HG02840 (cell line): ENCODE measurements around the gene PNLDC1.
"Not testable (repeated sequence)": the region's sequence is repeated elsewhere in the genome, so short reads cannot be mapped to it uniquely, and the experiment has no call there.

ENCODE experiments used
- ATAC-seq: cut with Tn5 transposase; IDR thresholded peaks from one replicate; pipeline ENCODE4 v1.9.1; 2021; ENCODE audit warnings: mild to moderate bottlenecking, moderate library complexity, moderate number of reproducible peaks; ENCODE audit not compliant: unreplicated experiment, low FRiP score

Gene PNLDC1

GRCh38 chr6:159817951-159818739 is 18.1 kb downstream of the PNLDC1 start:
- ATAC-seq: no peak

DNA sequence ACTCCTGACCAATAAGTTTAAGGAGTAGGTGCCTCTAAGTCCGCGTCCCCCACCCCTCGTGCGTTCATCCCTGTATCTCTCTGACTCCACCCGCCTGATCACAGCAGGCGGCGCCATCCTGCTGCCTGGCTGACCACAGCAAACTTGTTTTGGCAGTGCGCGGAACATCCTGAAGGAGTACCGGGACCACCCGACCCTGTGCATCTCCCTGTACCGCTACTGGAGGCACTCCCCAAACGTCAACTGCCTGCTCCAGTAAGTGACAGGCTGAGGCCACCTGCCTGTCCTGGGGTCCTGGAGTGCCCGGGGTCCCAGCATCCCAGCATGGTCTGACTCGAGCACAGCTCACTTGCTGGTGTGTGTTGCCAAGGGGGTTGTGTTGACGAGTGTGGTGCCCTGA is 19.0 kb downstream of the PNLDC1 start:
- ATAC-seq: no peak

DNA sequence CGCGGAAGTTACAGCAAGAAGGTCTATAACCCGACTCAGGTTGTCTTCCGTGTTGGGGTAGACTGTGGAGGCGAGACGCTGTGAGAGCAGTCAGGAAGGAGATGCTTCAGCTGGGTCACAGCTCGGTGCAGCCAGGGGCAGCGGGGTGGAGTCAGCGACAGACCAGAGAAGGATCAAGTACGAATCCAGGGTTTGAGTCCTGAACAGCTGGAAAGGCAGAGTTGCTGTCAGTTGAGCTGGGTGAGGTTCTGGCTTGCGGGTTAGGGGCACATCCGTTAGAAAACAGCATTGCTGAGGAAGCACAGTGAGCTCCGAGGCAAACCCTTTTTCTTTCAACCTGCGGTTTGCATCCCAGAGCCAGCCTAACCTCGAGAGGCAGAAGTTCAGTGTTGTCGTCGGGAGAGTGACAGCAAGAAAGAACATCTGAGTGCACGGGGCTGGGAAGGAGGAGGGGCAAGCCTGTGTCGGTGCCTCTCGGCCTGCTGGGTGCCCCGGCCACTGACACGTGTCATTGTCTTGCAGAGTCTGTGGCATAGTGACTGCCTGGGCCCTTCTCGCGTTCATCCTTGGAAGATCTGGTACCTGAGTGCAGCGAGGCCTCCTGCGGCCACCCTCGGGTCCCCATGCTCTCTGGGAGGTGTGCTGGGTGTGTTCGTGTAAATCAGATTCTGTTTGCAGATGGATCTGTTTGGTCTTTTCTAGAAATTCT is 20.0 kb downstream of the PNLDC1 start:
- ATAC-seq: no peak

DNA sequence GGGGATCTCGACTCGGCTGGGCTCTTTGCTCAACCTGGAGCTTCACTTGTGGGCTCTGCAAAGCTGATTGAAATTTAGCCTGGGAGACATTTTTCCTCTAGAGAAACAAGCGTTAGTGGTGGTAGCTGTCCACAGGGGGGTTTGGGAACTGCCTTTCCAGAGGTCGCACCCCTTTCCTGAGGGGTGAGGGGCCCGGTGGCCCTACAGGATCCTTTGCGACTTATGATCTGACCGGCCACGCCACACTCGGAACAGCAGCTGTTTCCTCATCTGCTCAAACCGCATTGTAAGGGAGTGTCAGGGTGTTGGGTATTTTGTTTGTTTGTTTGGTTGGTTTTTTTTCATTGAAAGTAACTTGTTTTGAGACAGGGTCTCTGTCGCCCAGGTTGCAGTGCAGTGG is 21.0 kb downstream of the PNLDC1 start:
- ATAC-seq: no peak

DNA sequence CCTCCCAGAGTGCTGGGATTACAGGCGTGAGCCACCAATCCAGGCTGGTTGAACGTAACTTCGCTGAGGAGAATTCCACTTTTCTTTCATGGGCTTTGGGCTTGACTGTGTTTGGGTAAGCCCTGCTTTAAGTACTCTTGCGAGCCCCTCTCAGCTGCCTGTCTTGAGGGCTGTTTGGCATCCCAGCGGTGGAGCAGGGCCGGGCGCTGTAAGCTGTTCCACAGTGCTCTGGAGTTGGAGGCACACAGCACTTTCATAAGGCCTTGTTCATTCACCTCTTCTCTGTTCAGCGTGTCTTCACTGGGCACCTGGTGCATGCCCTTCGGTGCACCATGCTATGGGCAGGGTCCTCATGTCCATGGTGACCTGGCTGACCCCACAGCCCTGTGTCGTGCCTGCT is 21.6 kb downstream of the PNLDC1 start:
- no peak for ATAC-seq

DNA sequence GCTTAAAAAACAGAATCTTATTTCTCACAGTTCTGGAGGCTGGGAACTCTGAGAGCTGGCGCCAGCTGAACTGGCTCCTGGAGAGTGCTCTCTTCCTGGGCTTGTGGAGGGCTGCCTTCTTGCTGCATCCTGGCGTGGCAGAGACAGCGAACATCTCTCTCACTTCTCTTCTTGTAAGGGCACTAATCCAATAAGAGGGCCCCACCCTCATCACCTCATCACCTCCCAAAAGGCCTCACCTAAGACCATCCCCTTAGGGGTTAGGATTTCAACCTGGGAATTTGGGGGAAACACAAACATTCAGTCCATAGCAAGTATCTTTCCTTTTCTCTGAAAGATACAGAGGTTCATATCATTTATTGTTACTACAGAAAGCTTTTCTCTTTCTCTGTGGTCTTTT is 23.9 kb downstream of the PNLDC1 start:
- ATAC-seq: no peak

DNA sequence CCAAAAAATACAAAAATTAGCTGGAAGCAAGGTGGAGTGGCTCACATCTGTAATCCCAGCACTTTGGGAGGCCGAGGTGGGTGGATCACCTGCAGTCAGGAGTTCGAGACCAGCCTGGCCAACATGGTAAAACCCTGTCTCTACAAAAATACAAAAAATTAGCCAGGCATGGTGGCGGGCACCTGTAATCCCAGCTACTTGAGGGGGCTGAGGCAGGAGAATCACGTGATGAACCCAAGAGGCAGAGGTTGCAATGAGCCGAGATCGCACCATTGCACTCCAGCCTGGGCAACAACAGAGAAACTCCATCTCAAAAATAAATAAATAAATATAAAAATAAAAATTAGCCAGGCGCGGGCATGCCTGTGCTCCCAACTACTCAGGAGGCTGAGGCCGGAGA is 24.6 kb downstream of the PNLDC1 start:
- ATAC-seq: not testable (repeated sequence)

DNA sequence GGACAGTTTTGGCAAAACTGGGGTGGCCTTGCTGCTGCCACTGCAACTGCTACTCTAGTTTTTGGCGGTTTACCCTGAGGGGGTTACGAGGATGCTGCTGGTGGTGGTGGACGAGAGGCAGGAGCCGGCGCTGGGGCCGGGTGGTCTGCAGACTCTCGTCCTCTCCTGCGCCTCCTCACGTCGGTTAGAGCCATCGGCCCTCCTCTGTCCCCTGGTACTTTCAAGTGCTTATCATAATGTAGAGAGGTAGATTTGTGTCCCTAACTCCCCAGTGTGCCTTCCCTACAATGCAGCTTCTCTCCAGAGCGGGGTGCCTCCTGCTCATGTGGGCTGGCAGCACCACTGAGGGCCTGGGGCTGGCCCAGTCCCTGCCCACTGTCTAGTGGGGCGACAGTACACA is 25.9 kb downstream of the PNLDC1 start:
- ATAC-seq: no peak

GRCh38 chr6:159826968-159827647 is 27.0 kb downstream of the PNLDC1 start:
- no peak for ATAC-seq

- ATAC-seq: no peak
These were observed 28.0 kb downstream of the PNLDC1 start for GRCh38 chr6:159828074-159828473.

DNA sequence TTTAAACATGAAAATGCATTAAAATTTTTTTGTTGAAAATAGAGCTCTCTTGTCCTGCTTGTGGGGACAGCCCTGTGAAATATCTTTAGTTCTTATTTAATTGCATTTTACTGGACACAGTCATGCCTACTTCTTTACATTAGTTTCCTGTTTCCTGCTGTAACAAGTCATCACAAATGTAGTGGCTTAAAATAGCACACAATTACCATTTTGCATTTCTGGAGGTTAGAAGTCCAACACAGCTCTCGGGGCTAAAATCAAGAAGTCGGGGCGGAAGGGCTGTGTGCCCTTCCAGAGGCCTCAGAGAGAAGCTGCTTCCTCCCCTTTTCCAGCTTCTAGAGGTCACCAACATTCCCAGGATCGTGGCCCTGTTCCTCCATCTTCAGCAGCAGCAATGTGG is 29.4 kb downstream of the PNLDC1 start:
- ATAC-seq: no peak

DNA sequence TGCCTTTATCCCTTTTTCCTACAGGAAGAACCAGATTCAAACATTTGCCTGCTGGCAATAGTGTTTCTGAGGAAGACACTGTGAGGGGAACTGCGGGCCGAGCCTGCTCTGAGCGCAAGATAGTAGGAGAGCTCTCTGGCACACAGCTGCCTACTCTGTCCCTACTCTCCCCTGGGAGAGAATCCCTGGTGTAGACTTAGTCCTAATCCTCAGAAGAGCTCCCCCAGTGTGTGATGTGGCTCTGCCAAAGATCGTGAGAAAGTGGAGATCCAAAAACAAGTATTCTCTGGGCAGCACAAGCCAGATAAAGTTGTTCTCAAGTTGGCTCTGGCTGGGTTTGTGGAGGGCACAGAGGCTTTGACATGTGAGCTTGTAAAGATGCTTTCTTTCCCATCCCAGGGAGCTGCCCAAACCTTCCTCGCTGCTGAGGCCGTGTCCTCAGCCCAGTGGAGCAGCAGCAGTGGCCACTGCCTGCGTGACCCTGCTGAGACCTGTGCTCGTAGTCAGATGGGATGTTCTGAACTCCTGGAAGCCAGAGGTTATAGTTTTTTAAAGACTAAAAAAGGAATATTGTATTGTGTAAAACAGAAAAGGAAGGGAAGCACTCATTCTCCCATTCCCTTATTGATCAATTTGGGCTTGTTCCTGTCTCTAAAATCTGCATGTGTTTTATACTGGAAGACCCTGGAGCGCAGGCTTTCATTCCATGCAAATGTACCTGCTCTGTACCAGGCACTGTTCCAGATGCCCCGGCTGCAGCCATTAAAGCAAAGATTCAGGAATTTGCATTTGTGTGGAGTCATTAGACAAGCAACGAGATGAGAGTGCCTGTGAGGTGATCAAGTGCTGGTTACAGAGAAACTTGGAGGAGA is 30.7 kb downstream of the PNLDC1 start:
- no peak for ATAC-seq

DNA sequence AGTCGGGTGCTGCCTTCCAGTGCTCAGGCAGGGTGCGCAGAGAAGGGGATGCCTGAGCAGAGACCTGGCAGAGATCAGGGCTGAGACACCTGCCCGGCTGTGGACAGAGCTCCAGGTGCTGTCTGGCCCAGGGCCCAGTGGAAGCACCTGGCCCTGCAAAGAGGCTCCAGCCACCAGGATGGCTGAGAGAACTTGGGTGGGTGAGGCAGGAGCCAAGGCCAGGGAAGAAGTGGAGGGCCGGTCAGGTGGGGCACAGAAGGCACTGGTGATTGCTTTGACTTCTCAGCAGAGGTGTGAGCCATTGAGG is 31.2 kb downstream of the PNLDC1 start:
- no peak for ATAC-seq

DNA sequence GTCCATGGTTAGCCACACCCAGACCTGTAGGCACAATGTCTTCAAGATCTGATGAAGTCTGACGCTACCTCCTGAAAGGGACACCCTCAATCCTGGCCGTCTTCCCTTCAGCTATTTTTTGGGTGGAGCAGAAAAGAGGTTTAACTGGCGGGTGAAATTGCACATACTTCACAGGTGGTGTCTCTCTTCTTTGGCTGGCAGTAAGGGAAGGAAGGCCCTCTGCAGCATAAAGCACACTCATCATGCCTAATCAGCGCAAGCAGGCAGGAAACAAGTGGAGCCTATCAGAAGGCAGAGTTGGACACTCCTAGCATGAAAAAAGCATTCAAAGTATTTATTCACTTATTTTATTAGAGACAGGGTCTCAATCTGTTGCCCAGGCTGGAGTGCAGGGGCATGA is 32.9 kb downstream of the PNLDC1 start:
- no peak for ATAC-seq

DNA sequence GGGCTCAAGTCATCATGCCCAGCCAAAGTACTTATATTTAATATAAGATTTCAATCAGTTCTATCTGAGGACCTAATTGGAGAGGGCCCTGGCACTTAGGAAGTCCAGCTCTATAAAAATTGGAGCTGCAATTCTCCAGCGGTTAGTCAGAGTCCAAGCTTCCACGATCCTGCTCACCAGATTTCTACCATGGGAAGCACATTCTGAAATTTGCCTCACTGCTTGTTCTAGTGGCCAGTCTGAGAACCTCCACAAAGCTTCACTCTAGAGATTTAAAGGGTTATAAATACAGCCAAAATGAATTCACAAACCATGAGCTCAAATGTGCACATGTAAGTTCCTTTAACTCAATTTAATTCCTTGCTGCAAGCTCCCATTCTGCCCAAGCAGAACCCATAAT is 33.5 kb downstream of the PNLDC1 start:
- ATAC-seq: no peak

DNA sequence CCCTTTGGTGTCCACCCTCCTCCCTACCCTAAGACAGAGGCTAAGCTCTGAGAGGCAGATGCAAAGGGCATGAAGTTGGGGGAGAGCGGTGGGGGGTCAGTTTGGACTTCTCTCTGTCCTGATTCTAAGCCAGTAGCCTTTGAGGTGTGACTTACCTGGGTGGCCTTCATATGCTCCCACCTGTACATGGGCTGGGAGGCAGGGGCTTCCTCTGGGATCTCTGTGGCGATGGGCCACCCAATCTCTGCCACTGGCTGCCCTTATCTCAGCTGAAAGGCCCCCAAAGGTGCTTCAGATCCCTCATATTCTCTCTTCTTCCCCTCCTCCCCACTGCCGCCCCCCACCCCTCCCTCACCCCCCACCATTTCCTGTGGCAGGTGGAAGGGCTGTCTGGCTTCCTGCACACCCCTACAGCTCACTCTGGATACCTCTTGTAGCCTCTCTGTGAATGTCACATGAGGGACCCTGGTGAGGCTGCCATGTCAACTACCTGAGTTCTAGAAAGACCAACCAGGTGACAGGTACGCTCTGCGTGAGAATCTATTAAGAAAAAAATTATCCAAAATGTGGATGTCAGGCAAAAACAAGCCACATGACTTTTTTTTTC is 34.0 kb downstream of the PNLDC1 start:
- ATAC-seq: no peak

- no peak for ATAC-seq
These were observed 36.8 kb downstream of the PNLDC1 start for GRCh38 chr6:159836718-159837490.

DNA sequence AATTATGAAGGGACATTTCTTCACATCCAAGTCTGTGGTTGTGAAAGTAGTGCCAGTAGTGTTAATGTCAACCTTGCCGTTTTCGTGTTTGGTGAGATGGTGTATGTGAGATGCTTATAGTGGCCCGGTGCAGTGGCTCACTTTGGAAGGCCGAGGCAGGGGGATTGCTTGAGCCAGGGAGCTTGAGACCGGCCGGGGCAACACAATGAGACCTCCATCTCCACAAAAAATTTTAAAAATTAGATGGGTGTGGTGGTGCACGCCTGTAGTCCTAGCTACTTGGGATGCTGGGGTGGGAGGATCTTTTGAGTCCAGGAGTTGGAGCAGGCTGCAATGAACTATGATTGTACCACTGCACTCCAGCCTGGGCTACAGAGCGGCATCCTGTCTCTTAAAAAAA is 37.4 kb downstream of the PNLDC1 start:
- no peak for ATAC-seq

GRCh38 chr6:159838020-159838744 is 38.1 kb downstream of the PNLDC1 start:
- no peak for ATAC-seq
